Embryonic facial prominence (tissue), 1 donor: ENCODE results near the gene FGD6.

Source experiments
- DNase-seq: peaks from one replicate; pipeline ENCODE4 v3.0.0-alpha.2; 2016; ENCODE audit errors: extremely low spot score

Gene FGD6

GRCh38 chr12:95205016-95205624 is 12.1 kb downstream of the FGD6 start:
- DNase-seq, result no peak

- DNase-seq, result no peak
These were observed 13.0 kb downstream of the FGD6 start for GRCh38 chr12:95204141-95204866.

GRCh38 chr12:95203487-95204030 is 13.7 kb downstream of the FGD6 start:
- no peak for DNase-seq

- DNase-seq, result no peak
These were observed 14.4 kb downstream of the FGD6 start for GRCh38 chr12:95202691-95203486.

GRCh38 chr12:95201056-95201670 is 16.1 kb downstream of the FGD6 start:
- no peak for DNase-seq

- DNase-seq, result no peak
These were observed 17.0 kb downstream of the FGD6 start for GRCh38 chr12:95200128-95200894.

GRCh38 chr12:95198914-95199313 is 18.4 kb downstream of the FGD6 start:
- no peak for DNase-seq

GRCh38 chr12:95197636-95198035 is 19.6 kb downstream of the FGD6 start:
- no peak for DNase-seq

- DNase-seq, result peak; percentile 2
These were observed 20.2 kb downstream of the FGD6 start for GRCh38 chr12:95196875-95197569.

GRCh38 chr12:95195122-95195521 is 22.1 kb downstream of the FGD6 start:
- peak; percentile 1 for DNase-seq

- no peak for DNase-seq
These were observed 24.1 kb downstream of the FGD6 start for GRCh38 chr12:95193139-95193538.

- DNase-seq, result no peak
These were observed 25.0 kb downstream of the FGD6 start for GRCh38 chr12:95192271-95192670.

GRCh38 chr12:95191060-95191696 is 26.1 kb downstream of the FGD6 start:
- no peak for DNase-seq

GRCh38 chr12:95187865-95188415 is 29.3 kb downstream of the FGD6 start:
- DNase-seq, result no peak

- no peak for DNase-seq
These were observed 31.4 kb downstream of the FGD6 start for GRCh38 chr12:95185854-95186253.

- no peak for DNase-seq
These were observed 32.2 kb downstream of the FGD6 start for GRCh38 chr12:95185072-95185471.

- no peak for DNase-seq
These were observed 33.1 kb downstream of the FGD6 start for GRCh38 chr12:95184121-95184520.

GRCh38 chr12:95182868-95183415 is 34.3 kb downstream of the FGD6 start:
- no peak for DNase-seq

- DNase-seq, result no peak
These were observed 36.2 kb downstream of the FGD6 start for GRCh38 chr12:95181103-95181502.

- no peak for DNase-seq
These were observed 38.3 kb downstream of the FGD6 start for GRCh38 chr12:95179011-95179410.
